ENCODE data around the gene SLC6A12.

SLC6A12 gene

DNA sequence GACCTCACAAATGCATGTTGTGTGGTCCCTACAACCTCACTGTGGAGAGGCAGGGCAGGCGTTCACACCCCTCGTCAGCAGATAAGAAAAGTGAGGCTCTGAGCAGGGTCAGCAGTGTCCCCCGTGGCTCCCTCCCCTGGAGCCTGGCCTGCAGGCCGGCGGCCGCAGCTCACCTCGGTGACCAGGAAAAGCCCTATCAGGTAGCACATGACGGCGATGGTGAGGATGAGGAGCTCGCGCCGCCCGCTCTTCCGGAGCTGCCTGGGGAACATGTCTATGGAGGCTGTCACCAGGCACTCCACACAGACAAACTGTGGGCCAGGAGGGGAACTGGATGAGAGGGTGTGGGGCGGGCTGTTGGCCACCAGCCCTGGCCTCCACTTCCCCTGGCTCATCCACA is 18.0 kb downstream of the SLC6A12 start:
- no peak for ATAC-seq
- TF ChIP-seq ISL1 (CRISPR knock-in tag; IDR thresholded peaks at IDR 0.05) (no peak), ZC3H10 (CRISPR knock-in tag; IDR thresholded peaks at IDR 0.05) (no peak), ZNF565 (CRISPR knock-in tag; conservative IDR thresholded peaks at IDR 0.05; ENCODE audit: low read depth) (no peak), ZNF8 (CRISPR knock-in tag; IDR thresholded peaks at IDR 0.05) (no peak), ZNF70 (CRISPR knock-in tag; IDR thresholded peaks at IDR 0.05) (no peak), PPARA (CRISPR knock-in tag; IDR thresholded peaks at IDR 0.05; ENCODE audit: borderline replicate concordance) (no peak), BACH2 (CRISPR knock-in tag; IDR thresholded peaks at IDR 0.05; ENCODE audit: borderline replicate concordance) (no peak), TOX (CRISPR knock-in tag; IDR thresholded peaks at IDR 0.05; ENCODE audit: borderline replicate concordance) (no peak), ZFP30 (CRISPR knock-in tag; IDR thresholded peaks at IDR 0.05) (no peak), GLIS3 (CRISPR knock-in tag; IDR thresholded peaks at IDR 0.05) (no peak), ESRRG (CRISPR knock-in tag; IDR thresholded peaks at IDR 0.05) (no peak), TCF4 (CRISPR knock-in tag; IDR thresholded peaks at IDR 0.05; ENCODE audit: borderline replicate concordance) (no peak), ARNTL (CRISPR knock-in tag; IDR thresholded peaks at IDR 0.05; ENCODE audit: borderline replicate concordance, low read depth) (no peak), ZFP3 (CRISPR knock-in tag; IDR thresholded peaks at IDR 0.05) (no peak)
- TF ChIP-seq, protein P1, sequence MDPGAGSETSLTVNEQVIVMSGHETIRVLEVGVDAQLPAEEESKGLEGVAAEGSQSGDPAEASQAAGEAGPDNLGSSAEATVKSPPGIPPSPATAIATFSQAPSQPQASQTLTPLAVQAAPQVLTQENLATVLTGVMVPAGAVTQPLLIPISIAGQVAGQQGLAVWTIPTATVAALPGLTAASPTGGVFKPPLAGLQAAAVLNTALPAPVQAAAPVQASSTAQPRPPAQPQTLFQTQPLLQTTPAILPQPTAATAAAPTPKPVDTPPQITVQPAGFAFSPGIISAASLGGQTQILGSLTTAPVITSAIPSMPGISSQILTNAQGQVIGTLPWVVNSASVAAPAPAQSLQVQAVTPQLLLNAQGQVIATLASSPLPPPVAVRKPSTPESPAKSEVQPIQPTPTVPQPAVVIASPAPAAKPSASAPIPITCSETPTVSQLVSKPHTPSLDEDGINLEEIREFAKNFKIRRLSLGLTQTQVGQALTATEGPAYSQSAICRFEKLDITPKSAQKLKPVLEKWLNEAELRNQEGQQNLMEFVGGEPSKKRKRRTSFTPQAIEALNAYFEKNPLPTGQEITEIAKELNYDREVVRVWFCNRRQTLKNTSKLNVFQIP (CRISPR knock-in tag; IDR thresholded peaks at IDR 0.05; ENCODE audit: borderline replicate concordance, low read depth) = no peak
- TF ChIP-seq, protein P2, sequence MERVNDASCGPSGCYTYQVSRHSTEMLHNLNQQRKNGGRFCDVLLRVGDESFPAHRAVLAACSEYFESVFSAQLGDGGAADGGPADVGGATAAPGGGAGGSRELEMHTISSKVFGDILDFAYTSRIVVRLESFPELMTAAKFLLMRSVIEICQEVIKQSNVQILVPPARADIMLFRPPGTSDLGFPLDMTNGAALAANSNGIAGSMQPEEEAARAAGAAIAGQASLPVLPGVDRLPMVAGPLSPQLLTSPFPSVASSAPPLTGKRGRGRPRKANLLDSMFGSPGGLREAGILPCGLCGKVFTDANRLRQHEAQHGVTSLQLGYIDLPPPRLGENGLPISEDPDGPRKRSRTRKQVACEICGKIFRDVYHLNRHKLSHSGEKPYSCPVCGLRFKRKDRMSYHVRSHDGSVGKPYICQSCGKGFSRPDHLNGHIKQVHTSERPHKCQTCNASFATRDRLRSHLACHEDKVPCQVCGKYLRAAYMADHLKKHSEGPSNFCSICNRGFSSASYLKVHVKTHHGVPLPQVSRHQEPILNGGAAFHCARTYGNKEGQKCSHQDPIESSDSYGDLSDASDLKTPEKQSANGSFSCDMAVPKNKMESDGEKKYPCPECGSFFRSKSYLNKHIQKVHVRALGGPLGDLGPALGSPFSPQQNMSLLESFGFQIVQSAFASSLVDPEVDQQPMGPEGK (CRISPR knock-in tag; IDR thresholded peaks at IDR 0.05; ENCODE audit: borderline replicate concordance) = no peak
- TF ChIP-seq, protein P3, sequence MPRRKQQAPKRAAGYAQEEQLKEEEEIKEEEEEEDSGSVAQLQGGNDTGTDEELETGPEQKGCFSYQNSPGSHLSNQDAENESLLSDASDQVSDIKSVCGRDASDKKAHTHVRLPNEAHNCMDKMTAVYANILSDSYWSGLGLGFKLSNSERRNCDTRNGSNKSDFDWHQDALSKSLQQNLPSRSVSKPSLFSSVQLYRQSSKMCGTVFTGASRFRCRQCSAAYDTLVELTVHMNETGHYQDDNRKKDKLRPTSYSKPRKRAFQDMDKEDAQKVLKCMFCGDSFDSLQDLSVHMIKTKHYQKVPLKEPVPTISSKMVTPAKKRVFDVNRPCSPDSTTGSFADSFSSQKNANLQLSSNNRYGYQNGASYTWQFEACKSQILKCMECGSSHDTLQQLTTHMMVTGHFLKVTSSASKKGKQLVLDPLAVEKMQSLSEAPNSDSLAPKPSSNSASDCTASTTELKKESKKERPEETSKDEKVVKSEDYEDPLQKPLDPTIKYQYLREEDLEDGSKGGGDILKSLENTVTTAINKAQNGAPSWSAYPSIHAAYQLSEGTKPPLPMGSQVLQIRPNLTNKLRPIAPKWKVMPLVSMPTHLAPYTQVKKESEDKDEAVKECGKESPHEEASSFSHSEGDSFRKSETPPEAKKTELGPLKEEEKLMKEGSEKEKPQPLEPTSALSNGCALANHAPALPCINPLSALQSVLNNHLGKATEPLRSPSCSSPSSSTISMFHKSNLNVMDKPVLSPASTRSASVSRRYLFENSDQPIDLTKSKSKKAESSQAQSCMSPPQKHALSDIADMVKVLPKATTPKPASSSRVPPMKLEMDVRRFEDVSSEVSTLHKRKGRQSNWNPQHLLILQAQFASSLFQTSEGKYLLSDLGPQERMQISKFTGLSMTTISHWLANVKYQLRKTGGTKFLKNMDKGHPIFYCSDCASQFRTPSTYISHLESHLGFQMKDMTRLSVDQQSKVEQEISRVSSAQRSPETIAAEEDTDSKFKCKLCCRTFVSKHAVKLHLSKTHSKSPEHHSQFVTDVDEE (CRISPR knock-in tag; IDR thresholded peaks at IDR 0.05) = no peak
- TF ChIP-seq, protein P4, sequence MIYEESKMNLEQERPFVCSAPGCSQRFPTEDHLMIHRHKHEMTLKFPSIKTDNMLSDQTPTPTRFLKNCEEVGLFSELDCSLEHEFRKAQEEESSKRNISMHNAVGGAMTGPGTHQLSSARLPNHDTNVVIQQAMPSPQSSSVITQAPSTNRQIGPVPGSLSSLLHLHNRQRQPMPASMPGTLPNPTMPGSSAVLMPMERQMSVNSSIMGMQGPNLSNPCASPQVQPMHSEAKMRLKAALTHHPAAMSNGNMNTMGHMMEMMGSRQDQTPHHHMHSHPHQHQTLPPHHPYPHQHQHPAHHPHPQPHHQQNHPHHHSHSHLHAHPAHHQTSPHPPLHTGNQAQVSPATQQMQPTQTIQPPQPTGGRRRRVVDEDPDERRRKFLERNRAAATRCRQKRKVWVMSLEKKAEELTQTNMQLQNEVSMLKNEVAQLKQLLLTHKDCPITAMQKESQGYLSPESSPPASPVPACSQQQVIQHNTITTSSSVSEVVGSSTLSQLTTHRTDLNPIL (CRISPR knock-in tag; IDR thresholded peaks at IDR 0.05; ENCODE audit: low read depth) = no peak

DNA sequence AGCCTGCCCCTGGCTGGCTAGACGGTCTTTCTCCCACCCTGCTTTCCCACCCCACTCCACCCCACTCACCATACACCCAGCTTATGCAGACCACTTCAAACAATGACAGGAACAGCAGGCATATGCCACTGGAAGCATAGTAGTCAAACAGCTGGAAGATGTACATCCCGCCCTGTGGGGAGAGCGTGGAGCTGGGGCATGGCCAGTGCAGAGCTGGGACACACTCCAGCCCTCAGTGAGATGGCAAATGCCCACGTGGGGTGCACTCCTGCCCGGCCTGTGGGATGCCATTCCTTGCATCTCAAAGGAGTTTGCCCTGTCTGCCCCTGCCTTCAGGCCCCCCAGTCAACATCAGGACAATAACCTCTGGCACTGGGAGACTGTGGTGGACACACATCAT is 18.8 kb downstream of the SLC6A12 start:
- TF ChIP-seq, protein P1 (CRISPR knock-in tag; IDR thresholded peaks at IDR 0.05; ENCODE audit: borderline replicate concordance, low read depth) = no peak
- TF ChIP-seq ISL1 (CRISPR knock-in tag; IDR thresholded peaks at IDR 0.05) (no peak), OSR1 (CRISPR knock-in tag; IDR thresholded peaks at IDR 0.05) (no peak), ZNF8 (CRISPR knock-in tag; IDR thresholded peaks at IDR 0.05) (no peak), ZC3H10 (CRISPR knock-in tag; IDR thresholded peaks at IDR 0.05) (no peak), CSDC2 (CRISPR knock-in tag; IDR thresholded peaks at IDR 0.05) (no peak)
- TF ChIP-seq, protein P2 (CRISPR knock-in tag; IDR thresholded peaks at IDR 0.05; ENCODE audit: borderline replicate concordance) = no peak
- TF ChIP-seq, protein P5, sequence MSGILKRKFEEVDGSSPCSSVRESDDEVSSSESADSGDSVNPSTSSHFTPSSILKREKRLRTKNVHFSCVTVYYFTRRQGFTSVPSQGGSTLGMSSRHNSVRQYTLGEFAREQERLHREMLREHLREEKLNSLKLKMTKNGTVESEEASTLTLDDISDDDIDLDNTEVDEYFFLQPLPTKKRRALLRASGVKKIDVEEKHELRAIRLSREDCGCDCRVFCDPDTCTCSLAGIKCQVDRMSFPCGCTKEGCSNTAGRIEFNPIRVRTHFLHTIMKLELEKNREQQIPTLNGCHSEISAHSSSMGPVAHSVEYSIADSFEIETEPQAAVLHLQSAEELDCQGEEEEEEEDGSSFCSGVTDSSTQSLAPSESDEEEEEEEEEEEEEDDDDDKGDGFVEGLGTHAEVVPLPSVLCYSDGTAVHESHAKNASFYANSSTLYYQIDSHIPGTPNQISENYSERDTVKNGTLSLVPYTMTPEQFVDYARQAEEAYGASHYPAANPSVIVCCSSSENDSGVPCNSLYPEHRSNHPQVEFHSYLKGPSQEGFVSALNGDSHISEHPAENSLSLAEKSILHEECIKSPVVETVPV (CRISPR knock-in tag; IDR thresholded peaks at IDR 0.05) = no peak
- no peak for ATAC-seq
